Measurements from ENCODE around the gene RTP5.

DNA sequence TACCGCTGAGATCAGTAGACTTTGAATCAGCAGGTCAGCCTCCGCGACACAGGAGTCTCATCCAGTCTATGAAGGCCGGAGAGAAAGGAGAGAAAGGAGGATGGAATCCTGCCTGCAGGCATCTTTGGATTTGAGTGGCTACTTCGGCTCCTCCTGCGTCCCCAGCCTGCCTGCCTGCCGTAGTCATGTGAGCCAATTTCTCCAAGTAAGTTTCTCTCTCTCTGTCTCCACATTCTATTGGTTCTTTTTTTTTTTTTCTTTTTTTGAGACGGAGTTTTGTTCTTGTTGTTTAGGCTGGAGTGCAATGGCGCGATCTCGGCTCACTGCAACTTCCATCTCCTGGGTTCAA lies 27.5 kb upstream of the RTP5 start:
- TF ChIP-seq, protein P1, sequence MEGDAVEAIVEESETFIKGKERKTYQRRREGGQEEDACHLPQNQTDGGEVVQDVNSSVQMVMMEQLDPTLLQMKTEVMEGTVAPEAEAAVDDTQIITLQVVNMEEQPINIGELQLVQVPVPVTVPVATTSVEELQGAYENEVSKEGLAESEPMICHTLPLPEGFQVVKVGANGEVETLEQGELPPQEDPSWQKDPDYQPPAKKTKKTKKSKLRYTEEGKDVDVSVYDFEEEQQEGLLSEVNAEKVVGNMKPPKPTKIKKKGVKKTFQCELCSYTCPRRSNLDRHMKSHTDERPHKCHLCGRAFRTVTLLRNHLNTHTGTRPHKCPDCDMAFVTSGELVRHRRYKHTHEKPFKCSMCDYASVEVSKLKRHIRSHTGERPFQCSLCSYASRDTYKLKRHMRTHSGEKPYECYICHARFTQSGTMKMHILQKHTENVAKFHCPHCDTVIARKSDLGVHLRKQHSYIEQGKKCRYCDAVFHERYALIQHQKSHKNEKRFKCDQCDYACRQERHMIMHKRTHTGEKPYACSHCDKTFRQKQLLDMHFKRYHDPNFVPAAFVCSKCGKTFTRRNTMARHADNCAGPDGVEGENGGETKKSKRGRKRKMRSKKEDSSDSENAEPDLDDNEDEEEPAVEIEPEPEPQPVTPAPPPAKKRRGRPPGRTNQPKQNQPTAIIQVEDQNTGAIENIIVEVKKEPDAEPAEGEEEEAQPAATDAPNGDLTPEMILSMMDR (IDR thresholded peaks at IDR 0.05): no peak
- TF ChIP-seq POLR2A (IDR thresholded peaks at IDR 0.05): no peak
